Measurements from ENCODE around the gene CLEC4E. TPM values are rescaled to one million over a fixed set of nuclear protein-coding genes. Genes with fewer than 3 reads are reported as not detected.

Gene CLEC4E
- polyA plus RNA-seq, 1 donor from 2014 or later, result not detected

DNA sequence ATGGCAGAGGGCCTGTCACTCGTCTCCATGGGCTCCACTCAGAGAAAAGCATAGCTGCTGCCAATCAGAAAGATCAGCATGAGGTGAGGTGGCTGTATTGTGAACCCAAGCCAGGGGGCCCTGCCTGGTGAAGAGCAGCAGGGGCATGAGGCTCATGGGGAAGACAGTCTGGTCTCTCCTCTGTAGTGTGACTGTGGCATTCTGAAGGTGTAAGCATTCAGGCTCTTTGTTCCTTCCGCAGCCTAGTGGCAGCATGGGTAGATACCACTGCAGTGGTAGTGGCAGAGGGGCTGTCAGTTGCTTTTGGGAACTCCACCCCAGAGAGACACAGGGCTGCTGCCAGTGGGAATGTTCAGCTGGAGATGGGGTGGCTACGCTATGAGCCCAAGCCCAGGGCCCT is 32.5 kb downstream of the CLEC4E start:
- Histone ChIP-seq H4K20me1 (ENCODE audit: insufficient read depth) (no peaks in the 10 kb centered on the region), H3K27ac (ENCODE audit: low read length) (no peak overlapping the region), H3K79me2 (replicated peaks; ENCODE audit: insufficient read depth, low read length) (no peaks in the 10 kb centered on the region)

DNA sequence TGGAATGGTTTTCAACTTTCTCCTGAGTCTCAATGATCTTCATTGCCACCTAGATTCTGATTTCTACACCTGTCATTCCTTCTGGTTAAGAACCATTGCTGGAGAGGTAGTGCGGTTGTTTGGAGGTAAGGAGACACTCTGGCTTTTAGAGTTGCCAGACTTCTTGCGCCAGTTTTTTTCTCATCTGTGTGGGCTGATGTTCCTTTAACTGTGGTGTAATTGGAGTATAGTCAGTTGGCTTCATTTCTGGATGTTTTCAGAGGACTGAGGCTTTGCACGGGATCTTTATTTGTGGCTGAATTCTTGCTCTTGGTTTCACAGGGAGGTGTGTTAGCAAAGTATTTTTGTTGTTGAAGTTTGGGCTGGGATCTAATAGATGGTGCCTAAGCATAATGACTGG is 33.1 kb downstream of the CLEC4E start:
- no peak overlapping the region for H3K9ac ChIP-seq (ENCODE audit: low read length)
- no peak overlapping the region for H3K27ac ChIP-seq (ENCODE audit: low read length)
- no peaks in the 10 kb centered on the region for H3F3A ChIP-seq (ENCODE audit: insufficient read depth, low read length, poor library complexity, severe bottlenecking)
- H4K20me1 ChIP-seq (ENCODE audit: insufficient read depth), result no peaks in the 10 kb centered on the region
- no peak overlapping the region for H3K4me3 ChIP-seq (ENCODE audit: low read length)
- H3K36me3 ChIP-seq (ENCODE audit: insufficient read depth, low read length), result no peaks in the 10 kb centered on the region
- TF ChIP-seq EP300 (conservative IDR thresholded peaks at IDR 0.05; ENCODE audit: poor library complexity, severe bottlenecking) (no peak), TAF1 (IDR thresholded peaks at IDR 0.05; ENCODE audit: low read depth) (no peak), RAD21 (conservative IDR thresholded peaks at IDR 0.05) (no peak)
- H3K9me3 ChIP-seq (ENCODE audit: low read length), result no peaks in the 10 kb centered on the region
- no peak overlapping the region for H3K4me2 ChIP-seq (ENCODE audit: low read length)
- no peaks in the 10 kb centered on the region for H3K27me3 ChIP-seq (ENCODE audit: insufficient read depth, low read depth, low read length)
- no peaks in the 10 kb centered on the region for H3K9me2 ChIP-seq (ENCODE audit: insufficient read depth, low read length)
- H2AFZ ChIP-seq (ENCODE audit: low read depth, low read length), result no peak overlapping the region
- no peaks in the 10 kb centered on the region for H3K79me2 ChIP-seq (replicated peaks; ENCODE audit: insufficient read depth, low read length)

More for the DNA sequence above, 32.5 kb downstream of the CLEC4E start:
- Histone ChIP-seq H3K9me3 (ENCODE audit: low read length) (no peaks in the 10 kb centered on the region), H3K9ac (ENCODE audit: low read length) (no peak overlapping the region), H2AFZ (ENCODE audit: low read depth, low read length) (no peak overlapping the region), H3F3A (ENCODE audit: insufficient read depth, low read length, poor library complexity, severe bottlenecking) (no peaks in the 10 kb centered on the region), H3K4me3 (ENCODE audit: low read length) (no peak overlapping the region), H3K36me3 (ENCODE audit: insufficient read depth, low read length) (no peaks in the 10 kb centered on the region), H3K4me2 (ENCODE audit: low read length) (no peak overlapping the region), H3K27me3 (ENCODE audit: insufficient read depth, low read depth, low read length) (no peaks in the 10 kb centered on the region), H3K9me2 (ENCODE audit: insufficient read depth, low read length) (no peaks in the 10 kb centered on the region)
- TF ChIP-seq EZH2 (IDR thresholded peaks at IDR 0.05; ENCODE audit: borderline replicate concordance, insufficient read depth, low read length, poor library complexity, severe bottlenecking) (no peak), RAD21 (conservative IDR thresholded peaks at IDR 0.05) (no peak), SMC3 (conservative IDR thresholded peaks at IDR 0.05; ENCODE audit: poor library complexity) (no peak), MXI1 (conservative IDR thresholded peaks at IDR 0.05; ENCODE audit: poor library complexity, severe bottlenecking) (no peak), POLR2AphosphoS5 (IDR thresholded peaks at IDR 0.05) (no peak), EP300 (conservative IDR thresholded peaks at IDR 0.05; ENCODE audit: poor library complexity, severe bottlenecking) (no peak), TAF1 (IDR thresholded peaks at IDR 0.05; ENCODE audit: low read depth) (no peak)
- TF ChIP-seq, protein P1, sequence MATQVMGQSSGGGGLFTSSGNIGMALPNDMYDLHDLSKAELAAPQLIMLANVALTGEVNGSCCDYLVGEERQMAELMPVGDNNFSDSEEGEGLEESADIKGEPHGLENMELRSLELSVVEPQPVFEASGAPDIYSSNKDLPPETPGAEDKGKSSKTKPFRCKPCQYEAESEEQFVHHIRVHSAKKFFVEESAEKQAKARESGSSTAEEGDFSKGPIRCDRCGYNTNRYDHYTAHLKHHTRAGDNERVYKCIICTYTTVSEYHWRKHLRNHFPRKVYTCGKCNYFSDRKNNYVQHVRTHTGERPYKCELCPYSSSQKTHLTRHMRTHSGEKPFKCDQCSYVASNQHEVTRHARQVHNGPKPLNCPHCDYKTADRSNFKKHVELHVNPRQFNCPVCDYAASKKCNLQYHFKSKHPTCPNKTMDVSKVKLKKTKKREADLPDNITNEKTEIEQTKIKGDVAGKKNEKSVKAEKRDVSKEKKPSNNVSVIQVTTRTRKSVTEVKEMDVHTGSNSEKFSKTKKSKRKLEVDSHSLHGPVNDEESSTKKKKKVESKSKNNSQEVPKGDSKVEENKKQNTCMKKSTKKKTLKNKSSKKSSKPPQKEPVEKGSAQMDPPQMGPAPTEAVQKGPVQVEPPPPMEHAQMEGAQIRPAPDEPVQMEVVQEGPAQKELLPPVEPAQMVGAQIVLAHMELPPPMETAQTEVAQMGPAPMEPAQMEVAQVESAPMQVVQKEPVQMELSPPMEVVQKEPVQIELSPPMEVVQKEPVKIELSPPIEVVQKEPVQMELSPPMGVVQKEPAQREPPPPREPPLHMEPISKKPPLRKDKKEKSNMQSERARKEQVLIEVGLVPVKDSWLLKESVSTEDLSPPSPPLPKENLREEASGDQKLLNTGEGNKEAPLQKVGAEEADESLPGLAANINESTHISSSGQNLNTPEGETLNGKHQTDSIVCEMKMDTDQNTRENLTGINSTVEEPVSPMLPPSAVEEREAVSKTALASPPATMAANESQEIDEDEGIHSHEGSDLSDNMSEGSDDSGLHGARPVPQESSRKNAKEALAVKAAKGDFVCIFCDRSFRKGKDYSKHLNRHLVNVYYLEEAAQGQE (IDR thresholded peaks at IDR 0.05; ENCODE audit: borderline replicate concordance), result no peak
- TF ChIP-seq, protein P2, sequence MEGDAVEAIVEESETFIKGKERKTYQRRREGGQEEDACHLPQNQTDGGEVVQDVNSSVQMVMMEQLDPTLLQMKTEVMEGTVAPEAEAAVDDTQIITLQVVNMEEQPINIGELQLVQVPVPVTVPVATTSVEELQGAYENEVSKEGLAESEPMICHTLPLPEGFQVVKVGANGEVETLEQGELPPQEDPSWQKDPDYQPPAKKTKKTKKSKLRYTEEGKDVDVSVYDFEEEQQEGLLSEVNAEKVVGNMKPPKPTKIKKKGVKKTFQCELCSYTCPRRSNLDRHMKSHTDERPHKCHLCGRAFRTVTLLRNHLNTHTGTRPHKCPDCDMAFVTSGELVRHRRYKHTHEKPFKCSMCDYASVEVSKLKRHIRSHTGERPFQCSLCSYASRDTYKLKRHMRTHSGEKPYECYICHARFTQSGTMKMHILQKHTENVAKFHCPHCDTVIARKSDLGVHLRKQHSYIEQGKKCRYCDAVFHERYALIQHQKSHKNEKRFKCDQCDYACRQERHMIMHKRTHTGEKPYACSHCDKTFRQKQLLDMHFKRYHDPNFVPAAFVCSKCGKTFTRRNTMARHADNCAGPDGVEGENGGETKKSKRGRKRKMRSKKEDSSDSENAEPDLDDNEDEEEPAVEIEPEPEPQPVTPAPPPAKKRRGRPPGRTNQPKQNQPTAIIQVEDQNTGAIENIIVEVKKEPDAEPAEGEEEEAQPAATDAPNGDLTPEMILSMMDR (IDR thresholded peaks at IDR 0.05; ENCODE audit: poor library complexity, severe bottlenecking), result no peak

DNA sequence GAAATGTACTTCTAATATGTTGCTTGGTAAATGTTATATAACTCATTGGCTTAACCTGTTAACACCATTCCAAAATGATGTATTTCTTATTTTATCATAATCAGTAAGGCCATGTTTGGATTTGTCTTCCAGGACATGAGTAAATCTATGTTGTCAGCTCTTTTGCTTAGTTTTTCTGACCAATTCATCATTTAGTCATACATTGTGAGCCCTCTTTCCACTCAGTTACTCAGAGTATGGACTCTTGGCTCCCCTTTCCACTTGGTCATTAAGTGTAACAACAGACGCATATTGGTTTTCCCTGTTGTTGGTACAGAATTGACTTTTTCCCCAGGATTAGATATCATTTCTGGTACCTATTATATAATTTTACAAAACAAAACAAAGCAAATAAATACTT is 36.4 kb downstream of the CLEC4E start:
- Histone ChIP-seq H3K27me3 (ENCODE audit: insufficient read depth, low read depth, low read length) (no peaks in the 10 kb centered on the region), H2AFZ (ENCODE audit: low read depth, low read length) (no peak overlapping the region), H3K9me2 (ENCODE audit: insufficient read depth, low read length) (no peaks in the 10 kb centered on the region), H3K79me2 (replicated peaks; ENCODE audit: insufficient read depth, low read length) (no peaks in the 10 kb centered on the region), H3K4me3 (ENCODE audit: low read length) (no peak overlapping the region), H3K4me2 (ENCODE audit: low read length) (no peak overlapping the region), H3K27ac (ENCODE audit: low read length) (no peak overlapping the region), H3K36me3 (ENCODE audit: insufficient read depth, low read length) (no peaks in the 10 kb centered on the region), H3K9me3 (ENCODE audit: low read length) (no peaks in the 10 kb centered on the region), H3K9ac (ENCODE audit: low read length) (no peak overlapping the region), H4K20me1 (ENCODE audit: insufficient read depth) (no peaks in the 10 kb centered on the region), H3F3A (ENCODE audit: insufficient read depth, low read length, poor library complexity, severe bottlenecking) (no peaks in the 10 kb centered on the region)
- TF ChIP-seq, protein P1 (IDR thresholded peaks at IDR 0.05; ENCODE audit: borderline replicate concordance), result no peak
- TF ChIP-seq EZH2 (IDR thresholded peaks at IDR 0.05; ENCODE audit: borderline replicate concordance, insufficient read depth, low read length, poor library complexity, severe bottlenecking) (no peak), RAD21 (conservative IDR thresholded peaks at IDR 0.05) (no peak), TAF1 (IDR thresholded peaks at IDR 0.05; ENCODE audit: low read depth) (no peak), EP300 (conservative IDR thresholded peaks at IDR 0.05; ENCODE audit: poor library complexity, severe bottlenecking) (no peak), MXI1 (conservative IDR thresholded peaks at IDR 0.05; ENCODE audit: poor library complexity, severe bottlenecking) (no peak), SMC3 (conservative IDR thresholded peaks at IDR 0.05; ENCODE audit: poor library complexity) (no peak), POLR2AphosphoS5 (IDR thresholded peaks at IDR 0.05) (no peak)
- TF ChIP-seq, protein P2 (IDR thresholded peaks at IDR 0.05; ENCODE audit: poor library complexity, severe bottlenecking), result no peak
